HEK293 (cell line): ENCODE measurements around the gene TRPM8.
A peak's percentile ranks its signal among the peaks of the same experiment; 100 is the strongest.
"Not testable (repeated sequence)": the region's sequence is repeated elsewhere in the genome, so short reads cannot be mapped to it uniquely, and the experiment has no call there.

ENCODE experiments used
- CTCF ChIA-PET: fragments of 350-600 bp; formaldehyde crosslinking; extraction: SDS; loops from one replicate; lab custom pipeline; 2021; ENCODE audit warnings: antibody characterized with exemption; lab: Yijun Ruan, JAX
- POLR2A ChIA-PET: fragments of 300-600 bp; formaldehyde crosslinking; extraction: SDS; loops from one replicate; lab custom pipeline; 2020; ENCODE audit warnings: antibody characterized with exemption, inconsistent platforms; lab: Yijun Ruan, JAX
- H3K27ac ChIP-seq: fragments of 200-500 bp; sonication (Bioruptor generic); 2 replicates; pipeline ENCODE4 v1.5.1; 2014; ENCODE audit warnings: low read depth, low read length, control low read depth, inconsistent platforms; ENCODE audit errors: extremely low read depth
- H3K36me3 ChIP-seq, 2 experiments: fragments of 200-500 bp in 1 of 2; sonication (Bioruptor generic) in 1 of 2; 1 replicate in 1 of 2; 2 replicates in 1 of 2; pipeline ENCODE4 v1.5.1; 2014 to 2017; ENCODE audit warnings: inconsistent platforms in 2 of 2, low read length in 2 of 2; ENCODE audit not compliant: control insufficient read depth in 2 of 2, insufficient read depth in 1 of 2
- H3K4me1 ChIP-seq: fragments of 200-500 bp; sonication (Bioruptor generic); 2 replicates; pipeline ENCODE4 v1.5.1; 2014; ENCODE audit warnings: mild to moderate bottlenecking, low read length, inconsistent platforms; ENCODE audit not compliant: control insufficient read depth, insufficient read depth
- H3K4me3 ChIP-seq: 2 replicates; pipeline ENCODE4 v1.5.1; 2011; ENCODE audit warnings: low read depth, mild to moderate bottlenecking, control low read depth, low read length, moderate library complexity
- H3K9me3 ChIP-seq: fragments of 200-500 bp; sonication (Bioruptor generic); 2 replicates; pipeline ENCODE4 v1.5.1; 2014; ENCODE audit warnings: low read depth, low read length, inconsistent platforms; ENCODE audit not compliant: control insufficient read depth, insufficient read depth
- GFI1B ChIP-seq: fragments of 450-650 bp; formaldehyde crosslinking; IDR thresholded peaks from 2 replicates; pipeline ENCODE4 v1.5.1; 2016; ENCODE audit warnings: missing biosample characterization, missing genetic modification characterization
- GLIS2 ChIP-seq: fragments of 450-650 bp; formaldehyde crosslinking; IDR thresholded peaks from 2 replicates; pipeline ENCODE4 v1.5.1; 2016; ENCODE audit warnings: missing biosample characterization, missing genetic modification characterization
- KLF1 ChIP-seq: fragments of 450-650 bp; formaldehyde crosslinking; IDR thresholded peaks from 2 replicates; pipeline ENCODE4 v1.5.1; 2016; ENCODE audit warnings: missing biosample characterization, missing genetic modification characterization
- KLF8 ChIP-seq: fragments of 450-650 bp; formaldehyde crosslinking; IDR thresholded peaks from 2 replicates; pipeline ENCODE4 v1.5.1; 2016; ENCODE audit warnings: missing biosample characterization, missing genetic modification characterization
- SETDB1 ChIP-seq: IDR thresholded peaks from one replicate; pipeline ENCODE4 v1.6.1; 2017; ENCODE audit warnings: mild to moderate bottlenecking, low read length, moderate library complexity, mixed read lengths; ENCODE audit not compliant: insufficient read length
- TRIM28 ChIP-seq: IDR thresholded peaks from 2 replicates; pipeline ENCODE4 v1.6.1; 2011; ENCODE audit warnings: low read length, control low read depth, borderline replicate concordance
- ZBTB1 ChIP-seq: fragments of 450-650 bp; formaldehyde crosslinking; IDR thresholded peaks from 2 replicates; pipeline ENCODE4 v1.5.1; 2016; ENCODE audit warnings: missing biosample characterization, missing genetic modification characterization
- ZFP37 ChIP-seq: fragments of 450-650 bp; formaldehyde crosslinking; IDR thresholded peaks from 2 replicates; pipeline ENCODE4 v1.5.1; 2016; ENCODE audit warnings: missing biosample characterization, missing genetic modification characterization
- ZIC2 ChIP-seq: fragments of 450-650 bp; formaldehyde crosslinking; IDR thresholded peaks from 2 replicates; pipeline ENCODE4 v1.5.1; 2016; ENCODE audit warnings: missing biosample characterization, missing genetic modification characterization
- ZNF10 ChIP-seq: fragments of 450-650 bp; formaldehyde crosslinking; IDR thresholded peaks from 2 replicates; pipeline ENCODE4 v1.5.1; 2017; ENCODE audit warnings: missing biosample characterization, missing genetic modification characterization
- ZNF112 ChIP-seq: fragments of 450-650 bp; formaldehyde crosslinking; IDR thresholded peaks from 2 replicates; pipeline ENCODE4 v1.5.0; 2017; ENCODE audit warnings: missing biosample characterization, missing genetic modification characterization
- ZNF133 ChIP-seq: fragments of 450-650 bp; formaldehyde crosslinking; IDR thresholded peaks from 2 replicates; pipeline ENCODE4 v1.5.1; 2016; ENCODE audit warnings: missing biosample characterization, missing genetic modification characterization
- ZNF184 ChIP-seq: fragments of 450-650 bp; IDR thresholded peaks from 2 replicates; pipeline ENCODE4 v1.5.1; 2018; ENCODE audit warnings: missing biosample characterization, mild to moderate bottlenecking, missing genetic modification characterization
- ZNF2 ChIP-seq: fragments of 450-650 bp; formaldehyde crosslinking; IDR thresholded peaks from 2 replicates; pipeline ENCODE4 v1.5.1; 2016; ENCODE audit warnings: missing biosample characterization, missing genetic modification characterization
- ZNF214 ChIP-seq: fragments of 450-650 bp; formaldehyde crosslinking; IDR thresholded peaks from 2 replicates; pipeline ENCODE4 v1.5.1; 2017; ENCODE audit warnings: missing biosample characterization, mild to moderate bottlenecking, missing genetic modification characterization, borderline replicate concordance
- ZNF24 ChIP-seq: fragments of 450-650 bp; formaldehyde crosslinking; IDR thresholded peaks from 2 replicates; pipeline ENCODE4 v1.5.1; 2016; ENCODE audit warnings: missing biosample characterization, missing genetic modification characterization
- ZNF266 ChIP-seq: fragments of 450-650 bp; formaldehyde crosslinking; IDR thresholded peaks from 2 replicates; pipeline ENCODE4 v1.5.1; 2016; ENCODE audit warnings: missing biosample characterization, missing genetic modification characterization, low read depth
- ZNF404 ChIP-seq: fragments of 450-650 bp; formaldehyde crosslinking; IDR thresholded peaks from 2 replicates; pipeline ENCODE4 v1.5.1; 2017; ENCODE audit warnings: missing biosample characterization, missing genetic modification characterization
- ZNF514 ChIP-seq: fragments of 450-650 bp; formaldehyde crosslinking; IDR thresholded peaks from 2 replicates; pipeline ENCODE4 v1.5.1; 2016; ENCODE audit warnings: missing biosample characterization, missing genetic modification characterization
- ZNF544 ChIP-seq: fragments of 450-650 bp; formaldehyde crosslinking; IDR thresholded peaks from 2 replicates; pipeline ENCODE4 v1.5.0; 2017; ENCODE audit warnings: missing biosample characterization, missing genetic modification characterization
- ZNF626 ChIP-seq: fragments of 450-650 bp; sonication (Bioruptor Pico); formaldehyde crosslinking; IDR thresholded peaks from 2 replicates; pipeline ENCODE4 v1.5.1; 2018; ENCODE audit warnings: missing biosample characterization, missing genetic modification characterization, inconsistent platforms
- ZNF677 ChIP-seq: fragments of 450-650 bp; IDR thresholded peaks from 2 replicates; pipeline ENCODE4 v1.5.0; 2018; ENCODE audit warnings: missing biosample characterization, mild to moderate bottlenecking, missing genetic modification characterization, moderate library complexity
- ZNF830 ChIP-seq: fragments of 450-650 bp; IDR thresholded peaks from 2 replicates; pipeline ENCODE4 v1.5.0; 2018; ENCODE audit warnings: missing biosample characterization, missing genetic modification characterization, low read depth, mild to moderate bottlenecking, moderate library complexity
- ZNF843 ChIP-seq: fragments of 450-650 bp; formaldehyde crosslinking; IDR thresholded peaks from 2 replicates; pipeline ENCODE4 v1.5.1; 2016; ENCODE audit warnings: missing biosample characterization, missing genetic modification characterization
- ZSCAN16 ChIP-seq: fragments of 450-650 bp; formaldehyde crosslinking; IDR thresholded peaks from 2 replicates; pipeline ENCODE4 v1.5.1; 2016; ENCODE audit warnings: missing biosample characterization, missing genetic modification characterization
- TF ChIP-seq, protein P1 (sequence below): fragments of 450-650 bp; formaldehyde crosslinking; IDR thresholded peaks from 2 replicates; pipeline ENCODE4 v1.5.1; 2016; ENCODE audit warnings: missing biosample characterization, missing genetic modification characterization
- TF ChIP-seq, protein P2 (sequence below): fragments of 450-650 bp; formaldehyde crosslinking; IDR thresholded peaks from 2 replicates; pipeline ENCODE4 v1.5.1; 2017; ENCODE audit warnings: missing biosample characterization, mild to moderate bottlenecking, missing genetic modification characterization, moderate library complexity
- TF ChIP-seq, protein P3 (sequence below): fragments of 450-650 bp; formaldehyde crosslinking; IDR thresholded peaks from 2 replicates; pipeline ENCODE4; 2016; ENCODE audit warnings: missing biosample characterization, missing genetic modification characterization

TRPM8 gene

DNA sequence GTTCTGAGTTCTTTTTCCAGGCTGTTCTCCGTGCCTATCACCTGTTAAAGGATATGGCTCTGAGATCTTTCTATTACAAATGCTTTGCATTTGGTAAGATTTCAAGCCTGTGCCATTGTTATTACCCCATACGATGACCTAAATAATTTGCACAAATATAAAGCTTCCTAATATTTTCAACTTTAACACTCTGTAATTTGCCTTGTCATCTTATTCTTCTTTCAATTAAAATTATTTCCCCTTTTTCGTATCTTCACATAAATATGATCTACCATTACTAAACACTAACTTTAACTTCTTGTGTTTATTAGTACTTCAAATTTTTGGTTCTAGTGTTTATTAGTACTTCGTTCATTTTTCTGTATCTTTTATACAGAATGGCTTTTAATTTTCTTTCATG, 45.7 kb upstream of the TRPM8 start:
- H3K4me1 ChIP-seq = no peaks in the 10 kb centered on the region
- no peaks in the 10 kb centered on the region for H3K9me3 ChIP-seq
- TF ChIP-seq, protein P1, sequence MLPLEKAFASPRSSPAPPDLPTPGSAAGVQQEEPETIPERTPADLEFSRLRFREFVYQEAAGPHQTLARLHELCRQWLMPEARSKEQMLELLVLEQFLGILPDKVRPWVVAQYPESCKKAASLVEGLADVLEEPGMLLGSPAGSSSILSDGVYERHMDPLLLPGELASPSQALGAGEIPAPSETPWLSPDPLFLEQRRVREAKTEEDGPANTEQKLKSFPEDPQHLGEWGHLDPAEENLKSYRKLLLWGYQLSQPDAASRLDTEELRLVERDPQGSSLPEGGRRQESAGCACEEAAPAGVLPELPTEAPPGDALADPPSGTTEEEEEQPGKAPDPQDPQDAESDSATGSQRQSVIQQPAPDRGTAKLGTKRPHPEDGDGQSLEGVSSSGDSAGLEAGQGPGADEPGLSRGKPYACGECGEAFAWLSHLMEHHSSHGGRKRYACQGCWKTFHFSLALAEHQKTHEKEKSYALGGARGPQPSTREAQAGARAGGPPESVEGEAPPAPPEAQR (tag by site-specific recombination) = no peak
- TF ChIP-seq, protein P2, sequence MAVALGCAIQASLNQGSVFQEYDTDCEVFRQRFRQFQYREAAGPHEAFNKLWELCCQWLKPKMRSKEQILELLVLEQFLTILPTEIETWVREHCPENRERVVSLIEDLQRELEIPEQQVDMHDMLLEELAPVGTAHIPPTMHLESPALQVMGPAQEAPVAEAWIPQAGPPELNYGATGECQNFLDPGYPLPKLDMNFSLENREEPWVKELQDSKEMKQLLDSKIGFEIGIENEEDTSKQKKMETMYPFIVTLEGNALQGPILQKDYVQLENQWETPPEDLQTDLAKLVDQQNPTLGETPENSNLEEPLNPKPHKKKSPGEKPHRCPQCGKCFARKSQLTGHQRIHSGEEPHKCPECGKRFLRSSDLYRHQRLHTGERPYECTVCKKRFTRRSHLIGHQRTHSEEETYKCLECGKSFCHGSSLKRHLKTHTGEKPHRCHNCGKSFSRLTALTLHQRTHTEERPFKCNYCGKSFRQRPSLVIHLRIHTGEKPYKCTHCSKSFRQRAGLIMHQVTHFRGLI (tag by site-specific recombination) = no peak
- TF ChIP-seq ZNF24 (tag by site-specific recombination) (no peak), GLIS2 (no peak), SETDB1 (no peak), GFI1B (tag by site-specific recombination) (no peak), ZNF184 (tag by site-specific recombination) (no peak)
- TF ChIP-seq, all 188 proteins: peak for 0
- ChIA-PET CTCF (interaction anchor here (0.7 kb wide), 2 partner anchors 55 to 423 kb away, joined by 3 to 6 read pairs; no protein-coding TSS in a partner anchor), POLR2A (no interaction called here)
- no peak overlapping the region for H3K27ac ChIP-seq
- peaks cover 0 to 7% of the 10 kb centered on the region in 2 experiments; a peak in 2 of 3 replicates for H3K36me3 ChIP-seq
- no peak overlapping the region for H3K4me3 ChIP-seq

DNA sequence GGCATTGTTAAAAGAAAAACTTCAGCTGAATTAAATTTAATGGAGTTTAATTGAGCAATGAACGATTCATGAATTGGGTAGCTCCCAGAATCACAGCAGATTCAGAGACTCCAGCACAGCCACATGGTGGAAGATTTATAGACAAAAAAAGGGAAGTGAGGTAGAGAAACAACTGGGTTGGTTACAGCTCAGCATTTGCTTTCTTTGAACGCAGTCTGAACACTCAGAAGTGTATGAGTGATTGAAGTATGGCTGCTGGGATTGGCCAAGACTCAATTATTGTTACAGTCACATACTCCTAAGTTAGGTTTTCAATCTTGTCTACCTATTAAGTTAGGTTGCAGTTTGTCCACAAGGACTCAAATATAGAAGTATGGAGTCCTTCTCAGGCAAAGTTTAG, 45.0 kb upstream of the TRPM8 start:
- POLR2A ChIA-PET, H3K27ac ChIP-seq, H3K4me1 ChIP-seq, CTCF ChIA-PET, H3K4me3 ChIP-seq, H3K36me3 ChIP-seq, H3K9me3 ChIP-seq: not testable (repeated sequence)

DNA sequence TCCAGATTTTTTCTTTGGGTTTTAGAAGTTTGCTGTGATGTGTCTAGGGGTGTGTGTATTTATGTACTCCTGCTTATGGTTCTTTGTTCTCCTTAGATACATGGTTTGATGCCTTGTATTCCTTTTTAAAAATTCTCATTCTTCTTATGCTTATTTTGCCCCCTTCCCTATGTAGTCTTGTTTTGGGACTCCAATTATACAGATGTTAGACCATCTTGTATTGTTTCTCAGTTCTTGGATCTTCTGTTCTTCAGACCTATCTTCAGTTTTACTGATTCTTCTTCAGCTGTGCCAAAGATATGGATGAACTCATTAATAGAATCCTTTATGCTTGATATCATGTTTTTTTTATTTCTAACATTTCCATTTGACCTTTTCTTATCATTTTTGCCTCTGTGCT, 34.8 kb upstream of the TRPM8 start:
- H3K4me3 ChIP-seq = no peak overlapping the region
- TF ChIP-seq ZNF133 (tag by site-specific recombination) (peak; percentile 92), TRIM28 (0 out of 2 replicates have a peak, but pooled peaks have one; percentile 46), ZBTB1 (tag by site-specific recombination) (no peak), KLF1 (tag by site-specific recombination) (no peak), SETDB1 (peak; percentile 86)
- TF ChIP-seq, protein P3, sequence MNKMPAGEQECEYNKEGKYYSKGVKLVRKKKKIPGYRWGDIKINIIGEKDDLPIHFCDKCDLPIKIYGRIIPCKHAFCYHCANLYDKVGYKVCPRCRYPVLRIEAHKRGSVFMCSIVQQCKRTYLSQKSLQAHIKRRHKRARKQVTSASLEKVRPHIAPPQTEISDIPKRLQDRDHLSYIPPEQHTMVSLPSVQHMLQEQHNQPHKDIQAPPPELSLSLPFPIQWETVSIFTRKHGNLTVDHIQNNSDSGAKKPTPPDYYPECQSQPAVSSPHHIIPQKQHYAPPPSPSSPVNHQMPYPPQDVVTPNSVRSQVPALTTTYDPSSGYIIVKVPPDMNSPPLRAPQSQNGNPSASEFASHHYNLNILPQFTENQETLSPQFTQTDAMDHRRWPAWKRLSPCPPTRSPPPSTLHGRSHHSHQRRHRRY = no peak
- POLR2A ChIA-PET = no interaction called here
- H3K9me3 ChIP-seq = no peaks in the 10 kb centered on the region
- CTCF ChIA-PET = no interaction called here
- no peak overlapping the region for H3K27ac ChIP-seq
- no peaks in the 10 kb centered on the region for H3K36me3 ChIP-seq
- no peaks in the 10 kb centered on the region for H3K4me1 ChIP-seq

DNA sequence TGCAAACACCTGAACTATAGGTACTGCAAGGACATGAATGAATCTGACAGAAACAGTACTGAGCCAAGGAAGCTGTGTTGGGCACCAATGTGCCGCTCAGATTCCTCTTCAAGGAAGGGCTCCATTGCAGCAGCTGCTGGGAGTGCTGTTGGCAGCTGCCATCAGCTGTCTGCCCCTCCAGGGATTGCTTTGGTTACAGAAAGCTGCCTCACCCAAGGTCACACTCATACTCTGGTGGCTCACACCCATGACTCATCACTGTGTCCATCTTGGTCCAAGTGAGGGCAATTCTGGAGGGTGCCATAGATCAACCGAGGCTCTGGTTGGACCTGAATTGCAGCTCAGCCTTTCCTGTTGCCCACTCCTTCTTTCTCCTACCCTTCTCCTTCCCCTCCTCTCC, 24.4 kb upstream of the TRPM8 start:
- Histone ChIP-seq H3K4me3 (no peak overlapping the region), H3K27ac (no peak overlapping the region), H3K4me1 (no peaks in the 10 kb centered on the region), H3K9me3 (no peaks in the 10 kb centered on the region), H3K36me3 (no peaks in the 10 kb centered on the region)
- CTCF ChIA-PET = no interaction called here
- POLR2A ChIA-PET = no interaction called here
- TF ChIP-seq ZNF2 (tag by site-specific recombination) (no peak), ZFP37 (tag by site-specific recombination) (no peak), ZNF112 (tag by site-specific recombination) (no peak), ZSCAN16 (tag by site-specific recombination) (no peak), ZNF830 (tag by site-specific recombination) (no peak), ZNF214 (tag by site-specific recombination) (no peak), ZNF626 (tag by site-specific recombination) (no peak), ZIC2 (no peak), ZNF404 (no peak), ZNF843 (tag by site-specific recombination) (no peak), ZNF677 (tag by site-specific recombination) (no peak), ZNF10 (tag by site-specific recombination) (no peak), ZNF544 (tag by site-specific recombination) (no peak), ZNF514 (tag by site-specific recombination) (no peak), KLF8 (tag by site-specific recombination) (no peak), ZNF266 (tag by site-specific recombination) (no peak)
